ENCODE measurements around the gene PLAA.
"Not testable (repeated sequence)": the region's sequence is repeated elsewhere in the genome, so short reads cannot be mapped to it uniquely, and the experiment has no call there.

PLAA gene

DNA sequence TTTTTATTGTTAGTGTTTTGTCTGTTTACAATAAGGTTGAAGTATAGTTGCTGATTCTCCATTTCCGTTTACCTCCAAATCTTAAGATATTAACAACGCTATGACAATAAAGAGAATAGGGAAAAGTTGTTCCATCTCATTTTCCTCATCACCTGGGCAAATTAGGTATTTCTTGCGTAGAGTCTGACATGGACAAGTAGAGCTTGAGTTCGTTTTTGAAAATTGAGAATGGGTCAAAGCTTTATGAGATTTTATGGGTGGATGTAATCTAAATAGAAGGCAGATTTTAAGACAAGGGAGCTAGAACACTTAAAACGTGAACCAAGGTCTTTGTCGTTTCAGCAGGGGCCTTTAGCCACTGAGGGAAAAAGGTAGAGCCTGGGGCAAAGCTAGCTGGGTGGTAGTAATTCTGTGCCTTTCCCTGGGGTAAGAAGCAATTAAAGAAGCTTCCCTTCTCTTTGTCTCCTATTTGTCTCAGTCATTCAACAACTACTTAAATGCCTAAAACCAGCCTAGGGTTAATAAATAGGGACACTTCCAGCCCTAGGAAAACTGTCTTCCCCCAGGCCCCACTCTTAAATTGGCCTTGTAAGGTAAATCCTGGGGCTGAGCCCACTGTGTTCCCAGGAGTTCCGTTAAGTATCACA lies 53.9 kb downstream of the PLAA start:
- DNase-seq (ENCODE audit: low read depth): no peak
- peak overlapping the region; percentile 100 for H3K4me3 ChIP-seq (ENCODE audit: low read depth, low read length)
- TF ChIP-seq, protein P1, sequence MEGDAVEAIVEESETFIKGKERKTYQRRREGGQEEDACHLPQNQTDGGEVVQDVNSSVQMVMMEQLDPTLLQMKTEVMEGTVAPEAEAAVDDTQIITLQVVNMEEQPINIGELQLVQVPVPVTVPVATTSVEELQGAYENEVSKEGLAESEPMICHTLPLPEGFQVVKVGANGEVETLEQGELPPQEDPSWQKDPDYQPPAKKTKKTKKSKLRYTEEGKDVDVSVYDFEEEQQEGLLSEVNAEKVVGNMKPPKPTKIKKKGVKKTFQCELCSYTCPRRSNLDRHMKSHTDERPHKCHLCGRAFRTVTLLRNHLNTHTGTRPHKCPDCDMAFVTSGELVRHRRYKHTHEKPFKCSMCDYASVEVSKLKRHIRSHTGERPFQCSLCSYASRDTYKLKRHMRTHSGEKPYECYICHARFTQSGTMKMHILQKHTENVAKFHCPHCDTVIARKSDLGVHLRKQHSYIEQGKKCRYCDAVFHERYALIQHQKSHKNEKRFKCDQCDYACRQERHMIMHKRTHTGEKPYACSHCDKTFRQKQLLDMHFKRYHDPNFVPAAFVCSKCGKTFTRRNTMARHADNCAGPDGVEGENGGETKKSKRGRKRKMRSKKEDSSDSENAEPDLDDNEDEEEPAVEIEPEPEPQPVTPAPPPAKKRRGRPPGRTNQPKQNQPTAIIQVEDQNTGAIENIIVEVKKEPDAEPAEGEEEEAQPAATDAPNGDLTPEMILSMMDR (conservative IDR thresholded peaks at IDR 0.05; ENCODE audit: low read depth, low read length): no peak

GRCh38 chr9:26892251-26893029 lies 54.6 kb downstream of the PLAA start, which contains the start of gene CAAP1:
CAAP1 (minus strand) TSS chr9:26892802; CDS start chr9:26892715, 87 bp downstream.
- peak within 1 kb of the TSS; percentile 100 for H3K4me3 ChIP-seq (ENCODE audit: low read depth, low read length)
- peak; percentile 93 for DNase-seq (ENCODE audit: low read depth)
- TF ChIP-seq, protein P1 (conservative IDR thresholded peaks at IDR 0.05; ENCODE audit: low read depth, low read length): peak; percentile 53

DNA sequence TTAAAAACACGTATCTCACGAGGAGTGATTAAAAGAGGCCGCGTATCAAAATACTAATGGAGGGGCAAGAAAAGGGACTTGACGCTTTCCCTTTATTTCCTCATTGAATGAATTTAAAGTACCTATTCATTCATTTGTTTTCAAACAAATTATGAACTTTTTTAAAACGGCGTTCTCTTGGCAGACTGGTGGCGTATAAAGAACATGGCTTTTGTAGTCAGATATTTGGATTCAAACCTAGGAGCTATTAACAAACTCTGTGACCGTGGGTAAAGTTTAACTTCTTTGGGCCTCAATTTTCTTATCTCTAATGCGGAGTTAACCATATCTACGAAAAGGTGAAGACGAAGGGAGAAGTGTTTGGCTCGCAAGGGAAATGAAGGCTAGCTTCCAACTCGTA lies 55.3 kb downstream of the PLAA start:
- TF ChIP-seq, protein P1 (conservative IDR thresholded peaks at IDR 0.05; ENCODE audit: low read depth, low read length): no peak
- DNase-seq (ENCODE audit: low read depth): no peak
- H3K4me3 ChIP-seq (ENCODE audit: low read depth, low read length): peak overlapping the region; percentile 100

DNA sequence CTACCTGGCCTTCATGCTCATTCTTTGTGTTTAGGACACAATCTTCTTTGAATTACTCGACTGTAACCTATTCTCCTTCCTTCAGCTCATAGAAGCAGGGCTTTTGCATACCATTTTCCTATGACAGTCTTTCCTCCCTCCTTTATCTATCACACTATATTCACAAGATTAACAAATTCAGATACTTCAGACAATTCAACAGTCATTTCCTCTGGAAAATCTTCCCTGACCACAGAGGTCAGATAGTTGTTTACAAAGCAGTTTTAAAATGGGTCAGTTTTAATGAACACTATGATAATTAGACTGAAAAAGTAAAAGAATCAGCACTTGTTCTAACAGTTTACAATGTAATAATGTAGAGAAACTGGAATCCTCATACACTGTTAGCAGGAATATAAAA lies 58.8 kb downstream of the PLAA start:
- no peak overlapping the region for H3K4me3 ChIP-seq (ENCODE audit: low read depth, low read length)
- TF ChIP-seq, protein P1 (conservative IDR thresholded peaks at IDR 0.05; ENCODE audit: low read depth, low read length): no peak
- peak; percentile 40 for DNase-seq (ENCODE audit: low read depth)

GRCh38 chr9:26882154-26882553 lies 64.9 kb downstream of the PLAA start:
- H3K4me3 ChIP-seq (ENCODE audit: low read depth, low read length): no peak overlapping the region
- no peak for DNase-seq (ENCODE audit: low read depth)
- TF ChIP-seq, protein P1 (conservative IDR thresholded peaks at IDR 0.05; ENCODE audit: low read depth, low read length): no peak

DNA sequence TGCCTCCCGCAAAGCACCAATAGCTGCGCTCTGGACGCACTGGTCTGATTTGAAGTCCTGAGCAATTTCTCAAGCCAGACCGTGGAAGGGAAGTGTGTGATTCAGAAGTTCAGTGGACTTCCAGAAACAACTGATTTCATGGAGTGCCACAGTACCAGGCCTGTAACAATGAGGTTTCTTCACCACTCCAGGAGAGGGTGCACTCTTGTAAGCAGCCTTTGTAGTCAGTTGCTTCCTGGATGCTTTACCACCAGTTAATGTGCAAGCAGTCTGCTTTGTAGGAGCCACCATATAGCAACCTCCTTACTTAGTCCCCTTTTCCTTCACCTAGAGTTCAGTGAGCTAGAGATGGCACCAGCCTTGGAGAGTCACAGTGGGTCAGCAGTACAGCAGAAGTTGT lies 66.8 kb downstream of the PLAA start:
- DNase-seq (ENCODE audit: low read depth): no peak
- no peak overlapping the region for H3K4me3 ChIP-seq (ENCODE audit: low read depth, low read length)
- TF ChIP-seq, protein P1 (conservative IDR thresholded peaks at IDR 0.05; ENCODE audit: low read depth, low read length): no peak

DNA sequence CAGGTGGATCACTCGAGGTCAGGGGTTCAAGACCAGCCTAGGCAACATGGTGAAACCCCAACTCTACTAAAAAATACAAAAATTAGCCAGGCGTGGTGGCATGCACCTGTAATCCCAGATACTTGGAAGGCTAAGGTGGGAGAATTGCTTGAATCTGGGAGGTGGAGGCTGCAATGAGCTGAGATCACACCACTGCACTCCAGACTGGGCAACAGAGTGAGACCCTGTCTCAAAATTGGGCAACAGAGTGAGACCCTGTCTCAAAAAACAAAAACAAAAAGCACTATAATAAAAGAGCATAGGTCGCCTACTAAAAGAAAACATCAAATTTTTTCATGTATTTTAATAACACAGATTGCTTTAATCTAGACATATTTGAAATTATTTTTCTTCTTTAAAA lies 71.9 kb downstream of the PLAA start:
- DNase-seq (ENCODE audit: low read depth); H3K4me3 ChIP-seq (ENCODE audit: low read depth, low read length): not testable (repeated sequence)
